Natural killer cell (primary cell): ENCODE data around the gene ITPR1. TPM values are rescaled to one million over a fixed set of nuclear protein-coding genes. Genes with fewer than 3 reads are reported as not detected.

ENCODE experiments used
- ATAC-seq, 3 donors: fragments of 150-1000 bp in 2 of 3; fragments of 200-7000 bp in 1 of 3; cut with Tn5 transposase; 1 replicate in 1 of 3; 2 replicates in 2 of 3; pipeline ENCODE4 v1.10.0; 2021; ENCODE audit warnings: mild to moderate bottlenecking in 2 of 3, moderate library complexity in 2 of 3
- DNase-seq, 2 donors: peaks; one replicate each; pipeline versions ENCODE4 v3.0.0 to v3.0.0-alpha.2; 2013 to 2021; ENCODE audit warnings: mixed read lengths in 1 of 2
- H3K27ac ChIP-seq: one replicate; pipeline ENCODE4 v1.5.1; 2013; ENCODE audit warnings: mild to moderate bottlenecking, low read length
- H3K27me3 ChIP-seq: one replicate; pipeline ENCODE4 v1.6.1; 2013; ENCODE audit warnings: low read length; ENCODE audit not compliant: control insufficient read depth, insufficient read depth
- H3K36me3 ChIP-seq: one replicate; pipeline ENCODE4 v1.6.1; 2013; ENCODE audit warnings: low read length; ENCODE audit not compliant: control insufficient read depth, insufficient read depth
- H3K4me1 ChIP-seq: one replicate; pipeline ENCODE4 v1.6.1; 2013; ENCODE audit warnings: low read length; ENCODE audit not compliant: control insufficient read depth, insufficient read depth
- H3K4me3 ChIP-seq: one replicate; pipeline ENCODE4 v1.5.1; 2013; ENCODE audit warnings: low read length
- H3K9me3 ChIP-seq: one replicate; pipeline ENCODE4 v1.6.1; 2013; ENCODE audit warnings: low read length; ENCODE audit not compliant: control insufficient read depth, insufficient read depth
- H3K27ac Mint-ChIP-seq, 2 donors: one replicate each; pipeline ENCODE4 v1.8.0; 2022; ENCODE audit warnings: mild to moderate bottlenecking in 2 of 2, mixed read lengths in 2 of 2, moderate library complexity in 1 of 2
- H3K27me3 Mint-ChIP-seq, 2 donors: one replicate each; pipeline ENCODE4 v1.8.0; 2022; ENCODE audit warnings: low read depth in 2 of 2, mixed read lengths in 2 of 2
- H3K36me3 Mint-ChIP-seq: one replicate; pipeline ENCODE4 v1.8.0; 2022; ENCODE audit warnings: mixed read lengths
- H3K4me1 Mint-ChIP-seq, 2 donors: one replicate each; pipeline ENCODE4 v1.8.0; 2022; ENCODE audit warnings: mixed read lengths in 2 of 2
- H3K4me3 Mint-ChIP-seq: one replicate; pipeline ENCODE4 v1.8.0; 2022; ENCODE audit warnings: mild to moderate bottlenecking, moderate library complexity, mixed read lengths
- H3K9me3 Mint-ChIP-seq, 2 donors: one replicate each; pipeline ENCODE4 v1.8.0; 2022; ENCODE audit warnings: mixed read lengths in 2 of 2
- CTCF ChIP-seq: fragments of 200-600 bp; IDR thresholded peaks from one replicate; pipeline ENCODE4 v1.8.0; 2022; ENCODE audit warnings: antibody characterized with exemption
- WGBS: methylation state at CpG from one replicate; pipeline ENCODE4 v1.1.7; 2013; ENCODE audit warnings: missing lambda C conversion rate; ENCODE audit not compliant: insufficient coverage; 5-methylcytosine and 5-hydroxymethylcytosine counted together
- intact Hi-C: fragments of 100-400 bp; cut with micrococcal nuclease; formaldehyde crosslinking; loops from one replicate; pipeline ENCODE4 v1.14.2; 2022
- total RNA-seq, 4 donors: library from RNA; stranded (reverse); fragments of 120-200 nt in 1 of 4; gene quantifications; one replicate each; pipeline versions ENCODE4 v1.2.3 to v1.2.4, GENCODE V29; 2013 to 2022

Gene ITPR1
- total RNA-seq, 3 donors from 2014 or later (not counting 1 experiment from before 2014, with no cell fraction given): 86.7 to 123 (median 94.8) TPM

DNA sequence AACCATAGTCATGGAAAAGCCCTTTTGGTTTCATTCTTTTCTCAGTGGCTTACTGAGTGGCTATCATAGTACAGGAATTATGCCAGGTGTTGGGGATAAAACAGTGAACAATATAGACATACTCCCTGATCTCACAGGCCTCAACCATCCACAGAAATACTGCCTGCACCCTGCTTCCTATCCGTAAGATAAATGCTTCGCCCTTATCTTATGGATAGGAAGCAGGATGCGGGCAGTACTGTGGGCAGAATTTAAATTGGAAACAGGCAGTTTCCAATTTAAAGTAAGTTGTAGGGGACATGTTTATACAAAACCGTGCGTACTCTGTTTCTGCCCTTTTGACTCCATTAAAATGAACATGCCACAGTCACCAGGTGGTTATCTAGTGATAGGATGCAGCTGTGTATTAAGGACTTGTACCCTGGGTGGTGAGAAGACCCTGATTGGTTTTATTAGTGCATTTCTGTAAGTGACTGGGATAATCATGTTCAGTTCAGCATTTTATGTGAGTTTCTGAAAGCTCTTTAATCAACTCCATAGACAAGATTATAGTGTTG lies 344.3 kb downstream of the ITPR1 start:
- H3K4me1 ChIP-seq: peaks cover 34% of the 10 kb centered on the region
- TF ChIP-seq CTCF: no peak
- H3K9me3 Mint-ChIP-seq: no peaks in the 10 kb centered on the region

DNA sequence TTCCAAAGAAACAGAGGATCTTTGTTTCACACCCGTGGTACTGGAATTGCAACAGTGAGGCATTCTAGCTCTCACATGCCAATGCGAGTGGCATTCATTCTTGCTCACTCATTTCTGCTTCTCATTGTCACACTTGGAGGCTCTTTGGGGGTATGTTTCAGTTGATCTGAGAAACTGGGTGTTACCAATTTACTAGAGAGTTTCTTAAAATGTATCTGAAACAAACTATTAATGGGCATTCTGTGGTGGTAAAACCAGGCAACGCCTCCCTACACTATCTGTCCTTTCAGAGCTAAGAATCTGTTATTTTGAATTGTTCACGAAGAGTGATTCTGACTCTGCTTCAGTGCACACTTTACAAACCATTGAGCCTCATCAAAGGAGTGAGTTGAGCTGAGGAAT lies 345.5 kb downstream of the ITPR1 start:
- Mint-ChIP-seq H3K9me3 (no peaks in the 10 kb centered on the region), H3K27ac (no peak overlapping the region), H3K36me3 (no peaks in the 10 kb centered on the region)

More for the DNA sequence above, 344.3 kb downstream of the ITPR1 start:
- H3K4me1 Mint-ChIP-seq: peaks cover 52 to 54% of the 10 kb centered on the region in 2 donors
- intact Hi-C loops: no loop called here
- ATAC-seq (no peak), DNase-seq (no peak)
- H3K4me3 Mint-ChIP-seq: no peak overlapping the region
- H3K27ac ChIP-seq: no peak overlapping the region
- 90% methylated on average over 5 of the region's 5 CpGs for WGBS
- H3K27ac Mint-ChIP-seq: peak overlapping the region in 1 of 2 donors; percentile 64
- H3K9me3 ChIP-seq: no peaks in the 10 kb centered on the region
- no peaks in the 10 kb centered on the region for H3K27me3 Mint-ChIP-seq
- no peak overlapping the region for H3K4me3 ChIP-seq
- peaks cover 11% of the 10 kb centered on the region for H3K36me3 ChIP-seq
- no peaks in the 10 kb centered on the region for H3K36me3 Mint-ChIP-seq
- no peaks in the 10 kb centered on the region for H3K27me3 ChIP-seq

DNA sequence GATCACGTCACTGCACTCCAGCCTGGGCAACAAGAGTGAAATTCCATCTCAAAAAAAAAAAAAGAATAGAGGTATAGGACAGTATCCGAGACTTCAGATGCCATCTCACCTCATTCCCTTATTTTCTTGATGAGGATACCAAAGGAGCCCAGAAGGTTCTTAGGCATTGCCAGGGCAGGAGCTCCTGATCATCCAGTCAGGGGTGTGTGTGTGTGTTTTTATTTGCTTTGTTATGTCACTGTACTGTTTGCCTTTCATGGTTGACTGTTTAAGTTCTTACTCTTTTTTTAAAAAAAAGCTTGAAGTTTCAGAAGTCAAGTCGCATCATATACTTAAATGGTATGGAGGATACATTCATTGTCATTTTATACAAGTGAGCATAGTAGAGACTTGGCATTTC lies 346.1 kb downstream of the ITPR1 start:
- no peaks in the 10 kb centered on the region for H3K9me3 ChIP-seq
- WGBS: 100% methylated on average over 1 of the region's 3 CpGs
- no peak overlapping the region for H3K27ac ChIP-seq
- peaks cover 11% of the 10 kb centered on the region for H3K36me3 ChIP-seq
- peaks cover 37 to 41% of the 10 kb centered on the region in 2 donors for H3K4me1 Mint-ChIP-seq
- H3K9me3 Mint-ChIP-seq: no peaks in the 10 kb centered on the region
- H3K36me3 Mint-ChIP-seq: no peaks in the 10 kb centered on the region
- no peak overlapping the region for H3K4me3 ChIP-seq
- intact Hi-C loops: no loop called here
- TF ChIP-seq CTCF: no peak
- no peaks in the 10 kb centered on the region for H3K27me3 ChIP-seq
- no peak for DNase-seq
- no peak overlapping the region for H3K27ac Mint-ChIP-seq
- no peaks in the 10 kb centered on the region for H3K27me3 Mint-ChIP-seq
- ATAC-seq: no peak
- no peak overlapping the region for H3K4me3 Mint-ChIP-seq
- H3K4me1 ChIP-seq: peaks cover 19% of the 10 kb centered on the region

More for the DNA sequence above, 345.5 kb downstream of the ITPR1 start:
- peaks cover 25% of the 10 kb centered on the region for H3K4me1 ChIP-seq
- Mint-ChIP-seq H3K27me3 (no peaks in the 10 kb centered on the region), H3K4me3 (no peak overlapping the region), H3K4me1 (peaks cover 44 to 47% of the 10 kb centered on the region in 2 donors)
- no peak for DNase-seq
- H3K9me3 ChIP-seq: no peaks in the 10 kb centered on the region
- H3K4me3 ChIP-seq: no peak overlapping the region
- H3K27ac ChIP-seq: no peak overlapping the region
- H3K27me3 ChIP-seq: no peaks in the 10 kb centered on the region
- intact Hi-C loops: no loop called here
- ATAC-seq: no peak
- H3K36me3 ChIP-seq: peaks cover 11% of the 10 kb centered on the region
- no peak for TF ChIP-seq CTCF
- WGBS: 77% methylated on average over 4 of the region's 4 CpGs

DNA sequence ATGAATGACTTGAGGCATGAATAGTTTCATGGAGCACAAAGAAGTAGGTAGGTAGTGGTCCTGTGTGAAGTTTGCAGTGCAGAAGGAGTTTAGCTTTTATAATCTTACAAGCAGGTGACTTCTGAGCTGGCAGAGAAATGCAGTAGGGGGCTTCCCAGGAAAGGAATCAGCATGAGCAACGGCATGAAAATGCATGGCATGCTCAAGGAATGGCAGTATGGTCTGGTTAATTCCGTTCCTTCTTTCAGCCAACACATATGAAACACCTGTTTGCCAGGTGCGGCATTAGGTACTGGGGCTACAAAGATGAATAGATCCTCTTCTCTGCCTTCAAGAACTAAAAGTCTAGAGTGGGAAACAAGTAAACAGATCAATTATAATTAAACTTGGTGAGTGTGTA lies 348.1 kb downstream of the ITPR1 start:
- ATAC-seq (no peak), DNase-seq (no peak)
- WGBS: 96% methylated on average over 3 of the region's 3 CpGs
- peak overlapping the region; percentile 67 to 69 for H3K27ac Mint-ChIP-seq
- Histone ChIP-seq H3K4me1 (peaks cover 4% of the 10 kb centered on the region), H3K36me3 (peaks cover 11% of the 10 kb centered on the region), H3K9me3 (no peaks in the 10 kb centered on the region), H3K4me3 (no peak overlapping the region), H3K27me3 (no peaks in the 10 kb centered on the region), H3K27ac (no peak overlapping the region)
- H3K4me1 Mint-ChIP-seq: peaks cover 33 to 36% of the 10 kb centered on the region in 2 donors
- H3K36me3 Mint-ChIP-seq: no peaks in the 10 kb centered on the region
- no peaks in the 10 kb centered on the region for H3K27me3 Mint-ChIP-seq
- TF ChIP-seq CTCF: no peak
- intact Hi-C loops: no loop called here
- H3K4me3 Mint-ChIP-seq: no peak overlapping the region
- H3K9me3 Mint-ChIP-seq: no peaks in the 10 kb centered on the region
